SKM-1 treated with dmso at 0.1 percent for 144 hours (cell line): ENCODE results near the gene CREB5.

ENCODE experiments used
- DNase-seq: peaks from one replicate; lab custom pipeline; 2025; ENCODE audit not compliant: unreplicated experiment; lab: John Stamatoyannopoulos, UW

The CREB5 gene

DNA sequence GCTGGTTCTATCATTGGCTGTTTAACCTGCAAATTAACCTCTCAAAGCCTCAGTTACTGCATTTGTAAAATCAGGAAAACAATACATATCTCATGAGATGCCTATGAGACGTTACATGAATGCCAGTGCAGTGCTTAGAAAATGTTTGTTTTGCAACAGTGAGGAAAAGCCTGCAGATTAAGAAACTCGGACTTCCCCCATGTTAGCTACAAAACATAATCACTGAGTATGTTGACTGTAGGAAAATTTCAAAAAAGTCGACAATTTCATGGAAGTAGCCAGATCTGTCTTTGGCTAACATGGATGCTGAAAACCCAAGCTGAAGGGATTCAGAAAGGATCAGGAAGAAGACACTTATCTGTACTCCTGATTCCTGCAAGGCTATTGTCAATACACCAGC lies 424.4 kb downstream of the CREB5 start:
- no peak for DNase-seq

DNA sequence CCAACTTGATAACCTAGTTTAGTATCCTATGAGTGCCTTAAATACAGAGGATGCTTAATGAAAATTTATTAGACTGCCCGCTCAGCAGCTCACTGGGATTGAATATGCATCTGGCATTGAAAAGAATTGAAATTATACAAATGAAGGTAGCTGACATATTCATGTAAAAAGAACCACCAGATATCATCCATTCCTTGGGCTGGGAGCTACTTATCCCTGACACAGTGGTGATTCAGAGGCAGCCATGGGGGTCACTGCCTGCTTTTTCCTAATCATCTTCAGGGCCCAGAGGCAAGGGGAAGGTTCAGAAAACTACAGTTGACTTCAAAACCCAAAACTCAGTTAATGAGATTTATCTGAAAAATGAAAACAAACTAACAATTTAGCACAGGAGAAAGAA lies 424.9 kb downstream of the CREB5 start:
- no peak for DNase-seq

DNA sequence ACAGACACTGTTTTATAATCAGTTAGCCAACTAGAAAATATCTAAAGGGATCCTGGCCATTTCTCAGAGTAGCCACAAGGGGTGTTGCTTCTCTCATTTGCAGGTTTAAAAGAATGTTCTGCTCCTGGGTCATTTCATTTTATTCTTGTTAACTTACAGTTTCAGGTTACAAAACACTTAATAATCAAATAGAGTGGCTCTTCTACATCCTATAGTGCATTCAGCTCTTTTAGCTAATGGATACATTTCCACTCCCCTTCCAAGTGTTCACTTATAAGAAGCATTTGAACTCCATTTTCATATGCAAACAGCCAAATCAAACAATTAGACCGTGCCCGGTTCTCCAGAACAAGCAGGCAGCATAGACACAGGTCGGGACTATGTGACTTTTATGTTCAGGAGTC lies 428.3 kb downstream of the CREB5 start:
- peak; percentile 22 for DNase-seq

DNA sequence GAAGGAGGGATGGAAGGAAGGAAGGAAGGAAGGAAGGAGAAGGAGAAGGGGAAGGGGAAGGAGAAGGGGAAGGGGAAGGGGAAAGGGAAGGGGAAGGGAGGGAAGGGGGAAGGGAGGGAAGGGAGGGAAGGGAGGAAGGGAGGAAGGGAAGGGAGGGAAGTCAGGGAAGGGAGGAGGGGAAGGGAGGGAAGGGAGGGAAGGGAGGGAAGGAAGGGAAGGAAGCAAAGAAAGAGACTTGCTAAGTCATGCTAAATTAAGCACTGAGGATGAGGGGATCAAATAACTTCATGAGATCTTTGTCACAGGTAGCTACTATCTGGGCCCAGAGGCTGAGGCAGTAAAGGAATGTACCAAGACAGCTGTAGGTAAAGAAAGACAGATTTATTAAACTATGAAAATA lies 429.4 kb downstream of the CREB5 start:
- DNase-seq: no peak

DNA sequence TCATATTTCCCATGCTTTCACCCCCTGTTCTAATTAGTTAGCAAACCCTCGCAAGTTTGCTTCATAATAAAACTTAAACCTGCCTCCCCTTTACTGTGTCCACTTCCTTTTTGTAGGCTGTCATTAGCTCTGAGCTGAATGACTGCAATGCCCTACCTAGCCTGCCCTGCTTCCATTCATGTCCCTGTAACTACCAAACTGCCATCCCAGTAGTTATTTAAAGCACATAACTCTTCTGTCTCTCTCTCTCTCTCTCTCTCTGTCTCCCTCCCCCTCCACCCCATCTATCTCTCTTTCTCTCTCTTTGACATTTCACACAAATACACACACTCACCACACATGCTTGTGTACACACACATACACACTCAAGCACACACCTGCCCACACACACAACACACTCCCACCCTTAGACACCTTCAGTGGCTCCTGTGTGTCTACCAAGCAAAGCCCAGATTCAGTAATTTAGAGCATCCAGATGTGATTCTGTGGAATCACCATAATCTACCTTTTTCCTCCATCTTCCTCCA lies 430.5 kb downstream of the CREB5 start:
- no peak for DNase-seq

DNA sequence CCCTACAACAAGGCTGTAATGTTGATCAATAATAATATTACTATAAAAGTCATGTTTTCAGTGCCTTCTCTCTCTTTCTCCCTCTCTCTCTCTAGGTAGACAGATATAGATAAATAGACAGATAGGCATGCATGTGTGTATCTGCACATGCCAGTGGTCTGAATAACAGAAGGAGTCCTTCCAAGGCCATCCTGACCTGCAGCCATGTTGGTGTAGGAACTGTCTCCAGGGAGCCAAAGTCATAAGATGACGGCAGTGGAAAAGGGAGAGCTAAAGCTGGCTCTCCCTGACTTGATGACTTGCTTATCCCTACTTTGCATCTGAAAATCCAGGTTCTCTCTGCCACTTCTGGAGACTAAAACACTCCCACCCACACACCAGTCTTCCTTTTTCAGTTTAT lies 432.8 kb downstream of the CREB5 start:
- no peak for DNase-seq

DNA sequence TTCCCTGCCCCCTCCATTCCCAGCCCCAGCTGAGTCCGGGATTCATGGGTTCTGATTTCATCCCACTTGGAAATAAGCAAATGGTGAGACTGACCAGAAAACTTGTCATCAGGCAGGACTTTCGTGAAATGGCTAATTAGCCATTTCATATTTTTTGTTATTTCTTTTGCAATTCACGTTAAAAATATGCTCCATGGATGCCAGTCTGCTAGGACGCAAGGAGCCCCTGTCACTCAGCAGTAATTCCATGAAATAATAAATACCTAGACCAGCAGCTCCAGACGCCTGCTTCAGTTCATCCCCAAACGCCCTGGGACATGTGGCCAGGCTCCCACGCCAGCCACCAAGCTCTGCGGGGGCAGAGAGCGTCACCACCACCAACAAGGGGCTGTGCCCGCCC lies 434.9 kb downstream of the CREB5 start:
- DNase-seq: no peak

DNA sequence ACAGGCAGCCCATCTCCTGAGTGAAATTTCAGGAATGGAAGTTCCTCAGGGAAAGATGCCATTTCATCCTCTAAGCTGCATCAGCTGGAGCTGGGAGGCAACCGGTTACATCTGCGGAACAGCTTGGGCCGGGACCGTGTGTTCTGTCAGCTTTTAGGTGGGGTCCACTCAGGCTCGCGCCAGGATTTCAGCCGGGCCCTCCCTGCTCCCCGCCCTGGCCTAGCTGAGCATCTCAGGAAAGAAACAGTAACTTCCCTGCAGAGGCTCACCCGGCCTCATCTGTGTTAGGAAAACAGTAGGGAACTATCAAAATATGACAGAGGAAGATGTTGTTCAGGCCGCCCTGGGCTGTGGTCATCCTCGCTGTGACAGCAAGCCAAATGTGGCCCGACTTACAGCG lies 435.4 kb downstream of the CREB5 start:
- DNase-seq: no peak

DNA sequence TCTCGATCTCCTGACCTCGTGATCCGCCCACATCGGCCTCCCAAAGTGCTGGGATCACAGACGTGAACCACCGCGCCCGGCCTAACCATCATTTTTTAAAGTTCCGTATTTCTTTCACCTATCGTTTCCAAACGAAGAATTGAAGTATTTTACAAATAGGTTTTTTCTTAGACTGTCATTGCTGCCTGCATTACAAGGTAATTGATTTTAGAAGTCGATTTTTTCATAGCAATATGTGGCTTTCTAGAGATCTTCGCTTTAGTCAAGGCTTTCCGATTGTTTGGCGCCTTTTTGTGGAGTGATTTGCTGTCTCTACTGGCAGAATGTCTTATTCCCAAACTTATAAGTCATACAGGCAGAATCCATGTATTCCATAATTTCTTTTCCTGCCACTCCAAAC lies 436.6 kb downstream of the CREB5 start:
- DNase-seq: no peak

DNA sequence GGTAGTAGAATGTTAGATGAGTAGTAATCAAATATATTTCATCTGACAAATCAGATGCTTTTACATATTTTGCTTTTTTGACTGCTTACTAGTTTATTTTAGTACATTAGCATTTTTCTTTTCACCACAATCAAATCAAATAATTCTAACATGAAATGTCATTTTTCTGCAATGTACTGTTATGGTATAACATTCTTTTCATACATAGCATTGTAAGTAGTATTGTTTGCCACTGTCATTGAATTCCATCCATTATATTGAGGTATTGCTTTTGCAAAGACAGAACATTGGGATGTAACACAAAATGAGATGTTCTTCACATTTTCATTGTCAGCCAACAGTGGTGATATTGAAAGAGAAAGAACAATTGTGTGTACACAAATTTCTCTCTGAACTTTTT lies 438.4 kb downstream of the CREB5 start:
- no peak for DNase-seq

DNA sequence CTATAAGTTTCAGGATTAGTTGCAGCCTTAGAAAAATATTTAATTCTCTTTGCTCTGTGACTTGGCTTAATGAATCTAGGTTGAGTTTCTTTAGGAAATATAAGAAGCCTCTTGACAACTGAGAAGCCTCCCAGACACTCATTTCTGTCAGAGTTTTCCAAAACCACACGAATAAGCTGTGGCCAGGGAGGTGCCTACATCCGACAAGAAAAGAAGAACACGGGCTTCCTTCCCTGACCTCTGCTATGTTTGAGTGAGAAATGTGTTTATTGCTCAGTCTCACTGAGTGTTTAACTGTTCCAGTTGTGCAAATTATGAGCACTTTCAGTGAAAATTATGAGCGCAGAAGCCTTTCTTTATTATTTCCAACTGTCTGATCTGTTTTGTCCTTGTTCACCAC lies 440.8 kb downstream of the CREB5 start:
- DNase-seq: peak; percentile 32

DNA sequence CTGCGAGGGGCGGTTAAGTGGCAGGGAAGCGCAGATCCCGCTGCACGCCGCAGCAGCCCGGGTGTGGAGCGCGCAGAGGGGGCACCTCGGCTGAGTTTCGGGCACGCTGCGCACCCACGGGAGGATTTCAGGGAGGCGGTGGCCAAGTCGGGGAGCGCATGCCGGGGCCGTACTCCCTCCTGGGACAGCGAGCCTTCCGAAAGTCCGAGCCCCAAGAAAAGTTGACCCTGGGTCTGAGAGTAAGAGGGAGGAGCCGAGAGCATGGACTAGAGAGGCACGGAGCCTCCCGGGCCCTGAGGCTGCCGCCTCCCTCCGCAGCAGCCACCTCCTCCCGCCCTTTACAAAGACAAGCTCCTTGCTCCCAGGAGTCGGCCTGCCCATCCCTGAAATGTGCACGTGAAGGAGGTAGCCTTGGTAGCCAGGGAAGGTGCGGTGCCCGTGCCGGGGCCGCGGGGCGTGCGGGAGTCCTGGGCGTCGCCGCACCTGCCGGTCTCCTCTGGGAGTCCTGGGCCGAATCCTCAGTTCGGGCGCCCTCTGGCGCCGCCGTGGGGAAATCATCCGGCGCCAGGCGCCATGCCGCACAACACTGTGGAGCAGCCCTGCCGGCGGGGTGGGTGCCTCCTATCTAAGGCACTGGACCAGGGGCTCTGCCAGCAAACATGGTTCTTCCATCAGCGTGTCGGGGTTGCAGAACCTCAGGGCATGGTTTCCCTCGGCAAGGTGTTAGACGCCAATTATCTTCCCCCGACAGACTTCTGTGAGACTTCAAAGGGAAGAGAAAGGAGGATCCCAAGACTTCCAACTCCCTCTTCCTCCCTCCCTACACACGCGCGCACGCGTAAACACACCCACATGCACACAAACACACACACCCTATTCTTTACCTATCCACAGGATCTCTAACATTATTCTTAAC lies 441.8 kb downstream of the CREB5 start:
- peak; percentile 53 for DNase-seq

DNA sequence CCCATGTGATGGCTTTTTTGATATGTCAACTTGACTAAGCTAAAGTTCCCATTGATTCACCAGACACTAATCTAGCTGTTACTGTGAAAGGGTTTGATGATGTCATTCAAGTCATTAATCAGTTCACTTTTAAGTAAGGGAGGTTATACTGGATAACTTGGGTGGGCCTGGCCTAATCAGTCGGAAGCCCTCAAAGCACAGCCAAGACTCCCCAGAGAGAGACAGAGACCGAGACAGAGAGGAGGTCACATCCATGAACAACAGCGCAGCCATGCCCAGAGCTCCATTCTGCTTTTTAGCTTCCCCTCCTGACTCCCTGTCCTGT lies 442.4 kb downstream of the CREB5 start:
- DNase-seq: no peak

DNA sequence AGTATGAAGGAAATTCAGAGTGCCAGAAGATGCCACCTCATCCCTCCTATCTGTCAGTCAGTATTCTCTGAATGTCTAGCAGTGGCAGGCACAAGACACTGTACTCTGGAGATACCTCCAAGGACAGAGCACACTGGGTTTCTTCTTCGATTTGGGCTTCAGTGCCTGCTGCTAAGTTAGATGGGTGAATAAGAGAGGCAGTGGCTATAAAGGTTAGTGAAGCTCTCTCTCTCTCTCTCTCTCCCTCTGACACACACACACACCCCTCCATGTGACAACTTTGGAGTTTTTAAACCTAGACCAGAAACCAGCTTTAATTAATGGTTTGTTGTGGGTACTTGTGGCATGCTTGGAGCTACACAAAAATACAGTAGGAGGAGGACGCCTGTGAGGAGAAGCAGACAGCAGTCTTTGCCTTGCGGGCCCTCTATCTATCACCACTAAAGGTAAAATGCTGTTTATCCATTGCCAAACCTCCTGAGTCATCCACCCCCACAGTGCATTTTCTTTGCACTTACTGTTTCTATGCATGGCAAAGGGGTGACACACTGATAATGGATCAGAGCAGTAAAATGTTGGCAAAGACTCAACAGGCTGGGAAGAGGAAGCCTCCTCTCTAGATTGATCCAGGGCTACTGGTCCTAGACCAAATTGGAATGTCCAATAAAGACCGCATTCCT lies 443.4 kb downstream of the CREB5 start:
- no peak for DNase-seq

DNA sequence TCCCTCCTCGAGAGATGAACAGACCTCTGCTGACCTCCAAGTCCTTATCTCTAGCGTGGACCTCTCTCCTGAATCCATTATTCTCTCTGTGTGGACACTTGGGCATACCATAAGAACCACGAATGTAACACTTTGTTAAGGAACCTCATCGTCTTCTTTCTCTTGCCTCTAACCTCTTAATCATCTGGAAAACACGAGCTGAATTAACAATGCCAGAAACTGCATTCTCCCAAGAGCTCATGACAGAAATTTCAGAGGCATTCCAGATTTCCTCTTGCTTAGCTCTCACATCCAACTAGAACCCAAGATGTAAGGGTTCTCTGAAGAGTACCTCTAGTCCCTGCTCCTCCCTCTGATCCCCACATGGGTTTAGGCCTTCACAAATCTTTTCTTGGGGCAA lies 444.3 kb downstream of the CREB5 start:
- DNase-seq: no peak

DNA sequence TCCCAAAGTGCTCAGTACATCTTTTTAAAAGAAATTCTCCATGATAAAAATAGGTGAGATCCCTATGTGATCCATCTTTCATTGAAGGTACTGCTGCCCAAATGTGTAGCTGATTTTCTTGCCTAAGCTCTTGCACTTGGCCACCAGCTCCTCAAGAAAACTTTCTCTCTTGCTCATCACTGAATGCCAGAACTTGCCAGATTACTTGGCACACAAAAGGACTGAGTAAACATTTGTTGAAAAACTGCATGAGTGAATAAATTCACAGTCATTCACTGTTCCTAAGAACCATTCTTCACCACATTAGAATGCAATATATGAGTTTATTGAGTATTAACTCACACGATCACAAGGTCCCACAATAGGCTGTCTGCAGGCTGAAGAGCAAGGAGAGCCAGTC lies 445.9 kb downstream of the CREB5 start:
- DNase-seq: no peak

DNA sequence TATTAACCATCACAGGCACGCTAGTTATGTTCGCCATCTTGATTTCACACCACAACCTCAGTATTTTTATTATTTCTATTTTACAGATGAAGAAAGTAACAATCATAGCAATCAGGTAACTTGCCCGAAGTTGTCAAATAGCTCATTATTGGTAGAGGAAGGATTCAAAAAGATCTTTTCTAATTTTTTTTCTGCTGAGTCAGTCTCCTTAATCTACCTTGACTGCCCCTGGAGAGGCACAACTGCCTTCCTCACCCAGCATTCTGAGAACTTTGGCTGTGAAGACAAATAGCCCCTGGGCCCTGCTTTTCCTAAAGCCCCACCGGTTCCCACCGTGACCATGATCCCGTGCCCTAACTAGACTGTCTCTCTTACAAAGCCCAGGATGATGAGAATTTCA lies 446.6 kb downstream of the CREB5 start:
- no peak for DNase-seq

DNA sequence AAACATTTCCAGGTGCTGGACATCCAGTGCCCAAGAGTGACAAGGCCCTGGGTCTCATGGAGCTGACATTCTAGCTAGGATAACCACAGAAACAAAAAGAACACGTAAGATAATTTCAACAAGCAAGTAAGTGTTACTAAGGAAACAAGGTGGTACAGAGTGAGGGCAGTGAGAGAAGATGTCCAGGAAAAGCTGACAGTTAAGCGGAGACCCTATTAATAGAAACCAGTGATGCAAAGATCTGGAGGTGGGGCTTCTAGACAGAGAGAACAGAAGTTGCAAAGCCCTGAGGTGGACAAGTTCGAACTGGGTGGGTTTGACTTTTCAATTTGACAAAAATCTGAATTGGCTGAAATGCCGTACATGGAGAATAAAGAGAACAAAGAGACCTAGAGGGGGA lies 449.5 kb downstream of the CREB5 start:
- DNase-seq: no peak

DNA sequence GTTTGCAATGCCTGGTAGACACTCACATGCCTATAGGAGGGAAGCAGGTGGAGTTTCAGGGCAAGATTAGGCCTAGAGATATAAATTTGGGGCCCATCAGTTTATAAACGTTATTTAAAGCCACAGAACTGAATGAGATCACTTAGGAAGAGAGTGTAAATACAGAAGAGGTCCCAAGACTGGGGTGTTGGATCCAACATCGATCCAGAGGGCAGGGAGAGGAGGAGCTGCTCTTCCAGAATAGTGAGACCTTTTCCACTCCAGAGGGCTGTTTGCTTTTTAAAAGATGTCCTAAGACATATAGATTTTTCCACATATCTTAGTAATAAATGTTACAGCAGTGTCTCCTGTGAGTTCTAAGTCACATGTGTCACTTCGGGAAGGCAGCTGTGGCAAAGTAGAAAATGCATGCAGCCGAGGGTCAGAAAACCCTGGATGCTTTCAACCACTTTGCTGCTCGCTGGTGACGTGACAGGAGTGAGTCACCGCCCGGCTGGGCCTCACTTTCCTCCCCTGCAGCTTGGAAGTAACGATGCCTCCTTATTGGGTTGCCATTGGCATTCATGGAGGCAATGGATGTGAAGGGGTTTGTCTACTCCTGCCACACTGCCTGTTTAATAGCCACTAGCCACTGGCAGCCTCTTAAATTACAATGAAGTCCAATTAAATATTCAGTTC lies 450.4 kb downstream of the CREB5 start:
- DNase-seq: no peak

DNA sequence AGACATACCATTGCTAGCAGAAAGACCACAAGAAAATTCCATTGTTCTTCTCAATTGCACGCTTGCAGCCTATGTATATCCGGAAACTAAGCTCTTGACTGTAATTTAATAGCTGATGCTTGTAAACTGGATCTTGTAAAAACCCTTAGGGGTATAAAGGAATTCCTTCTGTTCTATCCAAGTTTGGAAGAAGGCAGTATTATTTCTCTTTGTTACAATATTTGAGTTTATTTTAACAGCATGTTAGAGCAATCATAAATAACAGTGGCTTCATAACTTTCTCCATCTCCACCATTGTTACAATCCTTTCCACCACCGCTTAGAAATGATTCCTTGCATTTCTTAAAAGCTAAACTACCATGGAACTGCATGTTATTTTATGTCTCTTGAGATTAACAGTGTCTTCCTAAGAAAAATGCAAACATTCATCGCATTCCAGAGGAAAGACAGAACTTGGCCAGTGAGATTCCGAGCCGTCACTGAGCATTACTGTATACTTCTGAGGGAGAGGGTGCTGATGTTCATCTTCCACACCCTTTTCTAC lies 453.4 kb downstream of the CREB5 start:
- DNase-seq: no peak

DNA sequence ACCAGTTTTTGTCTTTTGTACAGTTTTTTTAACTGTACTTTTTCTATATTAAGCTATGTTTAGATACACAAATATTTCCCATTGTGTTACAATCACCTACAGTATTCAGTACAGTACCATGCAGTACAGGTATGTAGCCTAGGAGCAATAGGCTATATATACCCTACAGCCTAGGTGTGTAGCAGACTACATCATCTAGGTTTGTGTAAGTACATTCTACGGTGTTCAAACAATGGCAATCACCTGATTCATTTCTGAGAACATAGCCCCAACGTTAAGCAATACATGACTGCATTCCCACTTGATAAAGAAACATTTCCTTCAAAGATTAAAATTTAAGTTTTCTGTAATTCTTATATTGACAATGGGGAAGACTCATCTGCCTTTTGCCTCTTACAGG lies 456.4 kb downstream of the CREB5 start:
- DNase-seq: no peak

DNA sequence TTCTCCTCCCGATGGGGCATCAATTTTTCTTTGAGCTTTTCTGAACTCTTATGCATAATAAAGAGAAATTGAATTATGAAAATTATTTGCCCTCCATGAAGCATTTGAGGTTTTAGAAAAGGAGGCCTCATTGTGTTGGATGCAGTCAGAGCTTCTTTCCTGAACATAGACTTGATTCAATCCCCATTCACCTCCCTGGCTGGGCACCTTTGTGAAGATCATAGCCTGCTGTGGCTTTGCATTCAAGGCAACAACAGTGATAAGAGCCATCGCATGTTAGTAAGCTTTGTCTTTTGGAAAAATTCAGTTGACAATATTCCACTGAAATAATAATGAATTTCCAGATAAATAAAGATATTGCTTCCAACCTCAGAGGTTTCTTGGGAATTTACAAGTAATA lies 458.8 kb downstream of the CREB5 start:
- DNase-seq: no peak
